Stimulated activated memory B cell treated with anti-CD40 and anti-IgM and Interleukin-4, amounts not matched to agents 10 μg/mL and 1 μg/mL and 100 μg/mL, for 72 hours (primary cell): ENCODE results near the gene ADISSP.

Experiments used
- ATAC-seq: fragments of 150-1000 bp; cut with Tn5 transposase; 2 replicates; pipeline ENCODE4 v1.10.0; 2021
- H3K27ac Mint-ChIP-seq: one replicate; pipeline ENCODE4 v1.8.0; 2022; ENCODE audit warnings: mild to moderate bottlenecking, mixed read lengths
- H3K27me3 Mint-ChIP-seq: one replicate; pipeline ENCODE4 v1.8.0; 2022; ENCODE audit warnings: mixed read lengths
- H3K36me3 Mint-ChIP-seq: one replicate; pipeline ENCODE4 v1.8.0; 2022; ENCODE audit warnings: mixed read lengths
- H3K4me1 Mint-ChIP-seq: one replicate; pipeline ENCODE4 v1.8.0; 2022; ENCODE audit warnings: mixed read lengths
- H3K4me3 Mint-ChIP-seq: one replicate; pipeline ENCODE4 v1.8.0; 2022; ENCODE audit warnings: mild to moderate bottlenecking, moderate library complexity, mixed read lengths
- H3K9me3 Mint-ChIP-seq: one replicate; pipeline ENCODE4 v1.8.0; 2022; ENCODE audit warnings: mixed read lengths

ADISSP gene

DNA sequence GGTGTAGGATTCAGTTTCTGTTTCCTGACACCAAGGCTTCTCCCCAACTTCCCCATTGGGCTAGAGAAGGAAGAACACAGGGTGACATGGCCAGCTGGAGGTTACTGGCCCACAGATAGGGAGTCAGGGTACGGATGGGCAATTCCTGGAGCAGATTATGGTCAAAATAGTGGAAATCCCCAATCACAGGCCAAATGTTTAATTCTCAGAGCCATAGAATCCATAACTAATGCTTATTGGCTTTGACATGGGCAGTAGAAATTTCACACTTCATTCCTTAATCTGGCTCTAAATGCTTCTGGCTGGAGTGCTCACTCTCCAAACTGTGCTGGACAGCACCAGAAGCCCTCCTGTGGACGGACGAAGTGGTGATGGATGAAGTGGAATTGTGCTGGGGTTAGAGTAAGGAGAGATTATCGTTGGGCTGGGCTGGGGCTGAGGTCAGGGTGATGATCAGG, 56.0 kb downstream of the ADISSP start:
- ATAC-seq: no peak
- peaks cover 18% of the 10 kb centered on the region for H3K4me1 Mint-ChIP-seq
- H3K27ac Mint-ChIP-seq: no peak overlapping the region
- no peak overlapping the region for H3K4me3 Mint-ChIP-seq
- H3K36me3 Mint-ChIP-seq: no peaks in the 10 kb centered on the region
- peaks cover 27% of the 10 kb centered on the region for H3K27me3 Mint-ChIP-seq
- H3K9me3 Mint-ChIP-seq: no peaks in the 10 kb centered on the region

DNA sequence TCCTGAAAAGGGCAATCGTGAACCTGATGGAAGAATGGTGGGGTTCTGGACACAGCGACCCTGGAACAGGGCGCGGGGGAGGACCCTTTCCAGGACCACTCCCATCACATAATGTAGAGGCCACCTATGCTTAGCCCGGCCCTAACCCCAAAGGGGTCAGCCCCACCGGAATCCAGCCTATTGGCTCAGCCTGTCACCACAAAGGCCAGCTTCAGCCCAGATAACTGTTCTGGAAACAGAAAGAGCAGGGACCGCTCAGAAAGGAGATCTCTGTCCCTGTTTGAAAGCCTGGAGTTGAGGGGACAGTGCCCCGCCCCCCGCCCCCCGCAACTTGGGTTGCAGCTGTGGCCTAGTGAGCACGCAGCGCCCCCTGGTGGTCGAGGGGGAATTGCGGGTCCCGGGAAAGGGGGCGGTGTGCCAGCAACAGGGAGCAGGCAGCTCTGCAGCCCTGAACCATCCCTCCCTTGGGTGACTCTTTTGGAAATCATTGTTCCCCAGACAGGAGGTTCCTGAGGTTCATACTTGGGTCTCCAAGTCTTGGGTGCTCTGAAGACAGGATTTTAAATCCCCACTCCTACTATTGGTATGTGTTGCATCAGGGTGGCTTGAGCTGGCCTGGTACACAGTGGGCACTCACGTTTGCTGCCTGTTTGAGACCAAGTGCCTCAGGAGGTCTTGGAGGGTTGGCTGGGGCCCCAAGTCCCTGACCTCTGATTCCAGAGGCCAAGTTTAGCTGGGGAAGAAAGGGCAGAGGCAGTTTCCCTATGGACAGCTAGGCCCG, 56.7 kb downstream of the ADISSP start:
- Mint-ChIP-seq H3K27me3 (peaks cover 28% of the 10 kb centered on the region), H3K36me3 (no peaks in the 10 kb centered on the region), H3K4me3 (no peak overlapping the region), H3K9me3 (no peaks in the 10 kb centered on the region), H3K27ac (no peak overlapping the region), H3K4me1 (peaks cover 18% of the 10 kb centered on the region)
- ATAC-seq: peak; percentile 25

DNA sequence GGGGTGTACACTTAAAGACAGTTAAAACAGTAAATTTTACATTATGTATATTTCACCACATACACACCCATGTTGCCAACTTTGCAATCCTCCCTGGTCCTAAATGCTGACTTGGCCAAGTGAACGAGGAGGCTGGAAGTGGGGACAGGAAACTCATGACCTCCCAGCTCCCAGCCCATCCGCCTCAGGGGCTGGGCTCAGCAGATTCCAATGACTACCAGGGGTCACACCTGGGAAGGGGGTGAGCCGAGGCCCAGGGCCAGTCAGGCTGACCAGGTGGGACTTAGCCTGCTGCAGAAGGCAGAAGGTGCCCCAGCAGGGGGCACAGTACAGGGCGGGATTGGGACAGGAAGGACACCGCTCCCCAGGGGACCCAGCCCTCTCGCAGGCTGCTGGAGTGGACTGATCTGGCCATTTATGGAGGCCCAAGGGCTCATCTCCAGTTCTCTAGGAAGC, 57.5 kb downstream of the ADISSP start:
- peak; percentile 28 for ATAC-seq
- no peak overlapping the region for H3K4me3 Mint-ChIP-seq
- no peaks in the 10 kb centered on the region for H3K9me3 Mint-ChIP-seq
- no peak overlapping the region for H3K27ac Mint-ChIP-seq
- no peaks in the 10 kb centered on the region for H3K36me3 Mint-ChIP-seq
- peaks cover 37% of the 10 kb centered on the region for H3K27me3 Mint-ChIP-seq
- H3K4me1 Mint-ChIP-seq: peaks cover 18% of the 10 kb centered on the region

DNA sequence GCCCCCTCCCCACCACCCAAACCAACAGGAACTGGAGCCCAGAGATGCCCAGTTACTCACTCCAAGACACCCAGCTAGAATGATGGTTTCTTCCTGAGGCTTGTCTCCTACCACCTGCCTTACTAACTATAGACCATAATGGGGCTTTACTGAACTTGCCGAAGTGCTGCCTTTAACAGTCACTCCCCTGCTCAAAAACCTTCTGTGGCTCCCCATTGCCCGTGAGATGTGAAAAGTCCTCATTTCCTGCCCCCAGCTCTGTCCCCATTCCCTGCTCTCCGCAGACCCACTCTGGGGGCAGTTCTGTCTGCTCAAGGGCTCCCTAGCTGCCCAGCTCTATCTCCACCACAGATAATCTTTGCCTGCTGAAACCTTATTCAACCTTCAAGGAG, 60.0 kb downstream of the ADISSP start:
- no peak for ATAC-seq
- Mint-ChIP-seq H3K9me3 (no peaks in the 10 kb centered on the region), H3K36me3 (no peaks in the 10 kb centered on the region), H3K4me3 (no peak overlapping the region), H3K27me3 (peaks cover 46% of the 10 kb centered on the region), H3K27ac (no peak overlapping the region), H3K4me1 (peaks cover 18% of the 10 kb centered on the region)

DNA sequence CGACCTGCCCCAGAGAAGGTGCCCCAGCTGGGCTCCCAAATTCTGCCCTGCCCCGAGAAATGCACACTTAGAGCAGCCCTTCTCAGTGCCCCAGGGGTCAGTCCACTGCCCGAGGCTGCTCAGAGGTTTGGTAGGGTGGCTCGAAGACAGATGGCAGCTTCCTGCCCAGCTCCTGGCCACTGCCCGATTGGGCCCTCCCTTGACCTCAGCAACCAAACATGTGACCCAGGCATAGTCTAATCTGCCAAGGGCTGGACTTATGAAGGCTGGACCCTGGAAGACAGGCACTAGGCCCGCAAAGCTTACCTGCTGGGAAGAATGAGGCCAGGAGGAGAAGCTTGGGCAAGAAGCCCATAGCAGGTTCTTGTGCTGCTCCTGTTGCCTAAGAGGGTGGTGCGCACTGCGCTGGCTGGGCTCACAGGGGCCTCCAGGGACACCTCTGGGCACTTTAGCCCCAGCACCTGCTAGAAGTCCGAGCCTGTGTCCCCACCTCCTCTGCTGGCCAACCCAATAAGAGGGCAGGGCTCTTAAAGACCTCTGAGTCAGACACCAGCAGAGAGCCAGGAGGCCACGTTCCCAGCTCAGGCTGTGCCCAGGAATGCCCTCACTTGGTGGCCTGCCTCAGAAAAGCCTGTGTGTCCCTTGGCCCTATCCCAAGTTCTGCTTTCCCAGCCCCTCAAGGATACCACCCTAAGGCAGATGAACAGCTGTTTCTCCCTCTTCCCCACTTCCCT, 60.6 kb downstream of the ADISSP start:
- Mint-ChIP-seq H3K27ac (no peak overlapping the region), H3K4me3 (no peak overlapping the region), H3K27me3 (peaks cover 41% of the 10 kb centered on the region), H3K36me3 (no peaks in the 10 kb centered on the region), H3K9me3 (no peaks in the 10 kb centered on the region), H3K4me1 (peaks cover 17% of the 10 kb centered on the region)
- ATAC-seq: no peak

DNA sequence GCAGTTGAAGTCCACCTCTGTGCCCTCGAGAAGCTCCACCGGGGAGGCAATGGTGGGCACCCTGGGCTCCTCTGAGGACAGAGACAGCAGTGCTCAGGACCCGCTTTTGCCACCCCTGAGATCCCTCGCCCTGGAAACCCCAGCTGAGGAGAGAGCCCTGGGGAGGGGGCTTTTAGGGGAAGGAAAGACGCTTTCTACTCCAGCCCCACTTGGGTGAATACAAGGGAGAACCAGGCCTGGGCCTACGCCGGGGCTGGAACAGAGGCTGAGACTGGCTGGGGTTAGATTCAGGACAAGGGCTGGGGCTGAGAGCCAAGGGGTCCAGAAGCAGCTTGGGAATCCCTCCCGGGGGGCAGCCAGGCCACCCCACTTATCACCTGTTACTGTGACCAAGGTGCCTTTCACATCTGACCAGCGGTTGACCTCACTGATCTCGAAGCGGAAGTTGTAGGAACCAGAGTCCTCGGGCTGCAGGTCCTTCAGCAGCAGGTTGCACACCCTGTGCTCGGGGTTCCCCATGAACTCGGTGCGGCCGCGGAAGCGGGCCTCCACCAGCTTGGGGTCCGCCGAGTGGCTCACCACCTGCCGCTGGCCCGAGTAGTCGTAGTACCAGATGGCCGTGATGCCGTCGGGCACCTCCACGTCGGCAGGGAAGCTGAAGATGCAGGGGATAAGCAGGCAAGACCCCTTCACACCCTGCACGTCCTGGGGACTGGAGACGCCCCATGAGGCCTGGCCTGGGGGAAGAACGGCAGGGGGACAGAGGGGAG, 61.4 kb downstream of the ADISSP start:
- Mint-ChIP-seq H3K4me1 (peaks cover 9% of the 10 kb centered on the region), H3K36me3 (no peaks in the 10 kb centered on the region), H3K27ac (no peak overlapping the region), H3K4me3 (no peak overlapping the region), H3K27me3 (peaks cover 33% of the 10 kb centered on the region), H3K9me3 (no peaks in the 10 kb centered on the region)
- ATAC-seq: no peak

DNA sequence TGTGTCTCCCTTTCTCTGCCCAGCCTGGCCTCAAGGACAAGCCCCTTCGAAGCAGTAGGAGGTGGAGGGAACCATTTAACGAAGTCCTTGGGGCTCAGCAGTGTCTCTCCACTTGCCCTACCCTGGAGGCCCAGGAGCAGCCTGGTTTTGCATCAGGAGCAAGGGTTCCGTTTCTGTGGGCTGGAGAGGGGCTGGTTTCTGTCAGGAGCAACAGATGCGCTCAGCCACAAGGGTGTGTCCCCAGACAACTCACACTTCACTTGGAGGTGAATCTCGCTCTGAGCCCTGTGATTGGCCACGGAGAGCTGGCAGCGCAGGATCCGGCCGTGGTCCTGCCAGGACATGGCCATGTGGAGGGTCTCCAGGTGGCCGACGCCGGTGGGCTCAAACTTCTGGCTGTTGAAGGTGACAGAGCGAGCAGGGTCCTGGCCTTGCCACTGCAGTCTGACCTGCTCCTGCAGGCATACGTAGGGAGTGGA, 62.0 kb downstream of the ADISSP start:
- ATAC-seq: no peak
- Mint-ChIP-seq H3K4me1 (peaks cover 8% of the 10 kb centered on the region), H3K27ac (no peak overlapping the region)

DNA sequence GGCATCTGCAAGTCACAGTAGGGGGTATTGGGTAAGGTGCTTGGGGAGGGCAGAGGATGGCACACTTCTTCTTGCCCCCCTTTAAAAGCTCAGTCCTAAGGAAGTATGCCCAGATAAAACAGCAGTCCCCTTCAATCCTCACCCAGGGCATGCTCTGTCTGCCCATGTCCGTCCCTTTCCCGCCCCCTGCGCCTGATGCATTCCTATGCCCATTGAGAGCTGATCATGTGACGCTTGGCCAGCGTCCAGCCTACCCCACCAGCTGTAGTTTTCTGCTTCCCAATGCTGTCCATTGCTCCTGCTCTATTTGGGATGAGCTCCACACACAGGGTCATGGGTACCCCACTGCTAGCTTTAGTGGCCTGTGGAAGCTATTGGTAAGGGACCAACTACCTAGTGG, 63.5 kb downstream of the ADISSP start:
- no peaks in the 10 kb centered on the region for H3K4me1 Mint-ChIP-seq
- H3K27me3 Mint-ChIP-seq: peaks cover 30% of the 10 kb centered on the region
- no peaks in the 10 kb centered on the region for H3K36me3 Mint-ChIP-seq
- no peaks in the 10 kb centered on the region for H3K9me3 Mint-ChIP-seq
- no peak for ATAC-seq
- H3K4me3 Mint-ChIP-seq: no peak overlapping the region
- no peak overlapping the region for H3K27ac Mint-ChIP-seq

More for the DNA sequence above, 62.0 kb downstream of the ADISSP start:
- H3K27me3 Mint-ChIP-seq: peaks cover 30% of the 10 kb centered on the region
- H3K4me3 Mint-ChIP-seq: no peak overlapping the region
- no peaks in the 10 kb centered on the region for H3K9me3 Mint-ChIP-seq
- H3K36me3 Mint-ChIP-seq: no peaks in the 10 kb centered on the region
